DMS79 treated with DMSO at 0.1 percent for 48 hours (cell line): ENCODE results near the gene MYO3B.
A peak's percentile ranks its signal among the peaks of the same experiment; 100 is the strongest.

Experiments
- DNase-seq: peaks from one replicate; lab custom pipeline; 2025; lab: John Stamatoyannopoulos, UW

MYO3B gene

GRCh38 chr2:170306293-170306873 is 128.4 kb downstream of the MYO3B start:
- no peak for DNase-seq

- DNase-seq: no peak
Observed at GRCh38 chr2:170307052-170307451, 129.1 kb downstream of the MYO3B start.

- no peak for DNase-seq
Observed at GRCh38 chr2:170307555-170308351, 129.8 kb downstream of the MYO3B start.

- no peak for DNase-seq
Observed at GRCh38 chr2:170310876-170311502, 133.0 kb downstream of the MYO3B start.

- DNase-seq: no peak
Observed at GRCh38 chr2:170313347-170313991, 135.5 kb downstream of the MYO3B start.

- no peak for DNase-seq
Observed at GRCh38 chr2:170313992-170314348, 136.0 kb downstream of the MYO3B start.

- no peak for DNase-seq
Observed at GRCh38 chr2:170314744-170315447, 136.9 kb downstream of the MYO3B start.

- DNase-seq: no peak
Observed at GRCh38 chr2:170320948-170321347, 143.0 kb downstream of the MYO3B start.

DNA sequence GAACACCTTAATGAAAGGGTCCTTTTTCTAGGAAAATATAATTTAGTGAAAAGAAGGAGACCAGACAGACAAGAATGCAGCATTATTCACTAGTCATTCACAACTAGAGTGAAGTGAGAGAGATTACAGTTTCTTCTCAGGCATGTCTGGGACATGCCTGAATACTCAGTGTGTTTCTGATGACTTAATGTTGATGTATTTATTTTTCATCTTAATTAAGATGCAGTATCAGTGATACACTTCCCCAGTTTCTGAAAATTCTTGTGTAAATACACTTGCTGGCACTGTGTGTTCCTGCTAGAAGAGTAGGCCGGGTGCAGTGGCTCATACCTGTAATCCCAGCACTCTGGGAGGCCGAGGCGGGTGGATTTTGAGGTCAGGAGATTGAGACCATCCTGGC is 143.6 kb downstream of the MYO3B start:
- DNase-seq: no peak

- DNase-seq: no peak
Observed at GRCh38 chr2:170322140-170322766, 144.3 kb downstream of the MYO3B start.

DNA sequence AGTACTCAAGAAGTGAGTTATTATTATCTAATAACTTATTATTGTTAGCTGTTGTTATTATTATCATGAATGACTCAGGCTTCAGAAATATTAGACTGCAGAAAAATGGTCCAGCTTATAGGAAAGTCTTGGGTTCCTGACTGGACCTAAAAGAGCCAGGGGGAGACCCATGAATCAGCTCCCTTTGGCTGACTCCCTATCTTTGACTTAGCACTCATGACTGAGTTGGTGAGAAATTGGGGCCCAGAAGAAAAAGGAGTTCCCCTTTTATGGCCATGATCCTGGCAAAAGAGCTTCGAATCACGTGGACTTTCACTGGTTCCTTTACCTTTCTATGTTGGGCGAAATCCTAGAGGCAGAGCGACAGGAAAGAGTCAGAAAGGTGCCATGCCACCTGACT is 145.8 kb downstream of the MYO3B start:
- no peak for DNase-seq

GRCh38 chr2:170324640-170325046 is 146.7 kb downstream of the MYO3B start:
- peak; percentile 58 for DNase-seq

- no peak for DNase-seq
Observed at GRCh38 chr2:170330881-170331280, 152.9 kb downstream of the MYO3B start.

DNA sequence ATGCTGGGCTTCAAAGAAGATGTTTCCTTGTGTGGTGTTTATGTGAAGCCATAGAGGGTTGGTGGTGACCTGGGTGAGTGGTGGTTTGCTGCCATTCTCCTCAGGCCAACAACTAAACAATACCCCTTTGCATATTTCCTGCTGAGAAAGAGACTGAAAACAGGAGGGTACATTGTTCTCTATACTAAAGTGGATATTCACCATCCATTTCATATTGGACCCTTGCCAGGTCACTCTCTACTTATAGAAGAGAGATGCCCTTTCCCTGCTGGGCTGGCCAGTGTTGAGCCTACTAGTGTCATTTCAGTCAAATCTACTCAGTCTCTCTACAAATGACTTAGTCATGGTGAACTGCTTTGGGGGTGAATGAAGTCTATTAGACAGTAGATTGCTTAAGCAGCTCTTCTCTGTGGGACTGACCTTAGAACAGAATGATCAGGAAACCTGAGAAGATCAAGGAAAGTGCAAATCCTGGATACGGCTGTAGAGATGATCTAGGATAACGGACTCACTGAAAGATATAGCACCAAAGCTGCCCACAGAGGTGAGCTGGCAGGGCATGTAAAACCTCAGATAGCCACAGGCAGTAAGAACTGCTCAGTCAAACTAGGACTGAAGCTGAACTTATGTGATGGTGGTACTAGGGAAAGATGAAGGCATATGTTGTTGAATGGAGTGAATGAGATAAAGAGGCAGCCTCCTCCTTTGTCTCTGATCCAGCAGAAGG is 154.9 kb downstream of the MYO3B start:
- no peak for DNase-seq

DNA sequence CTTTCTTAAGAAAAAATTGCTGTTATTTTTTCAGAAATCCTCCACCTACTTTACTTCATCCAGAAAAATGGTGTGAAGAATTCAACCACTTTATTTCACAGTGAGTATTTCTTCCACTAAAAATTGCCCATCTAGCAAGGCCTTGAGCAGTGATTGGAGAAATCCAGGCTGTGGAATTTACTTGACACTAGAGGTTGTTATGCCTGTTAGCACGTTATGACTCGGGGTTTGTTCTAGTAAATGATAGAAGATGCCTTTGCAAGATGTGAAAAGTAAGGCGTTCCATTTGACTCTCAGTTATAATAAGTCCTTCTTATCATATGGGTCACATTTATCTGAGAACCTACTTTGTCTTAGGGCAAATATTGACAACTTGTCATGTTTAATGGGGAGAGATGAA is 157.4 kb downstream of the MYO3B start:
- DNase-seq: no peak

DNA sequence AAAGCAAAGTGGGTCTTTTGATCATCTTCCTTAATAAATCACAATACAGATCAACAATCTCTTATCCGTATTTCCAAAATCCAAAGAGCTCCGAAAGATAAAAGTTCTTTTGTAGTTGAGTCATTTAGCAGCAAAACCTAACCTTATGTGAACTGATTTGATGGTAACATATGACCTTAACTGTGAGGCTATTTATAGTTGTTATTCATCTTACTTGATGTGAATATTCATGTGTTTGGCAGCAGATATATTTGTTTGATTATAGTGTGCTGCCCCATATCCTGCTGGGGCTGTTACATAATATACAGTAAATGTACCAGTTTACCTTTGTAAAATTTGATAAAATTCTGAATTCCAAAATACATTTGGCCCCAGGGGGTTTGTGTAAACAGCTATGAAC is 158.5 kb downstream of the MYO3B start:
- DNase-seq: no peak

GRCh38 chr2:170336916-170337315 is 159.0 kb downstream of the MYO3B start:
- DNase-seq: no peak

DNA sequence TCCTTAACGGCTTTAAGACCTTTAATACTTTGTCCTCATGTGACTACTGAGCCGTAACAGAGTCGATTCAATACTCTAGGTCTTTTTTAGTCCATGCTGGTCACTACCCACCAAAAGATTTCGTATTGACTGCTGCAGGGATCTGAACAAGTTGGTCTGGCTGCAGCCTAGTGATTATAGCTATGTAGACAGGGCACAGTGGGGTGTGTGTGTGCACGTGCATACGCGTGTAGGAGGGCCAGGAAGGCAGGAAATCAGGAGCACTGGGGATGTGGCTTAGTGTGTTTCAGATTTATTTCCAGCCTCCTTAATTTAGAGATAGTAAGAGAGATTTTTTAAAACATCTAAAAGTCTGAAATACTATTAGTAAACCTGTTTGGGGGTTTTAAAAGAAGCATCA is 161.4 kb downstream of the MYO3B start:
- no peak for DNase-seq

DNA sequence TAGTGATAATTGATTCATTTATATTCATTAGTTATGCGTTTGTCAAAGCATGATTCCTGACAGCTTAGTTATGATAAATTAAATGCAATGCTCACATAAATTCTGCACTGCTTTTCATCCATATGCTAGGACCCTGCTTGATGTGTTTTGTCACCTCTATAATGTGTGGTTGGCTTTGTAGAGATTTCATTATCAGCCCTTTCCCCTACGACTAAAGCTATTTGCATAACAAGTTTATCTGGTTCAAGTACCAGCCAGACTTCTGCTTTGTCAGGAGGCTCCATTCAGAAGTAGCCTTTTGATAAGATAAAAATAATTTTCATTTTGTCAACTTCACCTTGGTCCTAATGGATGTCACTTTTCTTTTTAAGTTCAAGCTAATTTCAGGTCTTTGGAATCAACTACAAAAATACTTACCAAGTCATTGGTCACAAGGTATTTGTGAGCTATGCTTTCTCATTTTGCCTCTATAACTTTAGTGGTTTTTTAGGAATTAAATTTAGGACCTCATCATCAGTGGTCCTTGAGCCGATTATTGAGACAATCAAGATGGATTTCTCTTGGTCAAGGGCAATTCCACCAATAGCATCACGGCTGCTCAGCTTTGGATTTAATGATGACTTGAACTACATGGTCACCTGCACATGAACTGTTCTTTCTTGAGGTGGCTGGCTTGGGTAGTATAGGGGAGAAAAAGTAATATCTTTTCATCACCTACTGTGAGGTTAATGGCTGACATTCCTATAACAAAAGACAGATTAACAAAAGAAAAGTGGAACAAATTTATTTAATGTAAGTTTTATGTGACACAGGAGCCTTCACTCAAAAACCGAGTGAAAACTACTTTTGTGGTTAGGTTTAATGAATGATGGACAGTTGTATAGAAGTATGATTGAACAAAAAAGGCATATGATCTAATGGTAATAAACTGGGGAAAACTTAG is 162.1 kb downstream of the MYO3B start:
- no peak for DNase-seq

DNA sequence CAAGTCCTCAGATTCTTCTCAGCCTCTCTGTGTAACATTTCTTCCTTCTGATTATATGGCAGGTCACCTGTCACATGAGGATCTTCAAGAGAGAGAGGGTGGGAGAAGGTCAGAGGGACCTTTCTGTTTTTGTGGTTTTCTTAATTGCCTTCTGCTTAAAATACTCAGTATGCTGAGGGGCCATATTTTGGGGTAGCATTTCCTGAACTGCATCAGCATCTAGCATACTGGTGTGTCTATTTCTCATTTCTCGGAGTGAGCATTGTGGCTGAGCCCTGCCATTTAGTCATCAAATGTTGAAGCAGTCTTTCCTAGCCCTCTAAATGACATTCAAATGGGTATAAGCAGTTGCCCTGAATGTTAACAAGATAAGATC is 162.7 kb downstream of the MYO3B start:
- DNase-seq: no peak
